ENCODE measurements around the gene ANKRD40.

ANKRD40 gene

GRCh38 chr17:50684288-50684611 lies 23.5 kb downstream of the ANKRD40 start:
- TF ChIP-seq, protein P1, sequence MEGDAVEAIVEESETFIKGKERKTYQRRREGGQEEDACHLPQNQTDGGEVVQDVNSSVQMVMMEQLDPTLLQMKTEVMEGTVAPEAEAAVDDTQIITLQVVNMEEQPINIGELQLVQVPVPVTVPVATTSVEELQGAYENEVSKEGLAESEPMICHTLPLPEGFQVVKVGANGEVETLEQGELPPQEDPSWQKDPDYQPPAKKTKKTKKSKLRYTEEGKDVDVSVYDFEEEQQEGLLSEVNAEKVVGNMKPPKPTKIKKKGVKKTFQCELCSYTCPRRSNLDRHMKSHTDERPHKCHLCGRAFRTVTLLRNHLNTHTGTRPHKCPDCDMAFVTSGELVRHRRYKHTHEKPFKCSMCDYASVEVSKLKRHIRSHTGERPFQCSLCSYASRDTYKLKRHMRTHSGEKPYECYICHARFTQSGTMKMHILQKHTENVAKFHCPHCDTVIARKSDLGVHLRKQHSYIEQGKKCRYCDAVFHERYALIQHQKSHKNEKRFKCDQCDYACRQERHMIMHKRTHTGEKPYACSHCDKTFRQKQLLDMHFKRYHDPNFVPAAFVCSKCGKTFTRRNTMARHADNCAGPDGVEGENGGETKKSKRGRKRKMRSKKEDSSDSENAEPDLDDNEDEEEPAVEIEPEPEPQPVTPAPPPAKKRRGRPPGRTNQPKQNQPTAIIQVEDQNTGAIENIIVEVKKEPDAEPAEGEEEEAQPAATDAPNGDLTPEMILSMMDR (IDR thresholded peaks at IDR 0.05; ENCODE audit: poor library complexity, severe bottlenecking), result no peak
- ATAC-seq (ENCODE audit: low read depth), result no peak
- Histone ChIP-seq H3K4me3 (ENCODE audit: severe bottlenecking) (no peak overlapping the region), H3K27ac (ENCODE audit: poor library complexity, severe bottlenecking) (peak overlapping the region; percentile 53), H3K36me3 (ENCODE audit: low read depth) (no peaks in the 10 kb centered on the region), H3K9me3 (ENCODE audit: severe bottlenecking) (no peaks in the 10 kb centered on the region), H3K4me1 (ENCODE audit: insufficient read depth, poor library complexity, severe bottlenecking) (peaks cover 22% of the 10 kb centered on the region), H3K27me3 (ENCODE audit: insufficient read depth, poor library complexity, severe bottlenecking) (no peaks in the 10 kb centered on the region)
- DNase-seq (ENCODE audit: low spot score), result no peak

DNA sequence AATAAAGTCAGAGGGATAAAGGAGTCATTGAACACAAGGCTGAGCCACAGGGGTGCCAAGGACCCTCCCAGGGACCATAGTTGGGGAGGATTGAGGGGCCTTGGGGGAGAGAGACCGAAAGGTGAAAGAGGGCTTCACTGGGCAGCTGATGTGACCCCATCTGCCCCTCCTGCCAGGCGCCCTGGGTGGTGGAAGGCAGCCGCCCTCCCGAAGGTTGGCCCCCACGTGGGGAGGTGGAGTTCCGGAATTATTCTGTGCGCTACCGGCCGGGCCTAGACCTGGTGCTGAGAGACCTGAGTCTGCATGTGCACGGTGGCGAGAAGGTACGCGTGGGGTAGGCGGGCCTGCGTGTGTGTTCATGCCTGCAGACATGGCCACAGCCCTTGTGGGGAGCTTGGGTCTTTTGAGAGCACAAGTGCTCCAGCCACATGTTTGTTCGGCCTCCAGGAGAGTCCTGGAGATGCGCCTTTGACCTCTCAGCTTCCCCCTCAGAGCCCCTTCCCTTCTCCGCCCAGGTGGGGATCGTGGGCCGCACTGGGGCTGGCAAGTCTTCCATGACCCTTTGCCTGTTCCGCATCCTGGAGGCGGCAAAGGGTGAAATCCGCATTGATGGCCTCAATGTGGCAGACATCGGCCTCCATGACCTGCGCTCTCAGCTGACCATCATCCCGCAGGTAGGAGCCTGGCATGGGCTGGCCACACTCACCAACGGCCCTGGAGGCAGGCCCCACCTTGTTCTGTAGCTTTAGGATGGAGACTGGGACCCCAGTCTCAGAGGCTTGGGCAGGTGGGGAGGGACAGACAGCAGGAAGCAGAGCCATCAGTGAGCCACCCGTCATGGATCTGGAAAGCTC lies 24.1 kb downstream of the ANKRD40 start:
- TF ChIP-seq, protein P1 (IDR thresholded peaks at IDR 0.05; ENCODE audit: poor library complexity, severe bottlenecking), result no peak
- peak overlapping the region; percentile 53 for H3K27ac ChIP-seq (ENCODE audit: poor library complexity, severe bottlenecking)
- no peak overlapping the region for H3K4me3 ChIP-seq (ENCODE audit: severe bottlenecking)
- ATAC-seq (ENCODE audit: low read depth), result no peak
- DNase-seq (ENCODE audit: low spot score), result peak; percentile 56
- no peaks in the 10 kb centered on the region for H3K36me3 ChIP-seq (ENCODE audit: low read depth)
- H3K4me1 ChIP-seq (ENCODE audit: insufficient read depth, poor library complexity, severe bottlenecking), result peaks cover 20% of the 10 kb centered on the region
- no peaks in the 10 kb centered on the region for H3K9me3 ChIP-seq (ENCODE audit: severe bottlenecking)
- no peaks in the 10 kb centered on the region for H3K27me3 ChIP-seq (ENCODE audit: insufficient read depth, poor library complexity, severe bottlenecking)

- no peak for ATAC-seq (ENCODE audit: low read depth)
- no peak for DNase-seq (ENCODE audit: low spot score)
- Histone ChIP-seq H3K4me1 (ENCODE audit: insufficient read depth, poor library complexity, severe bottlenecking) (peaks cover 20% of the 10 kb centered on the region), H3K27me3 (ENCODE audit: insufficient read depth, poor library complexity, severe bottlenecking) (no peaks in the 10 kb centered on the region), H3K27ac (ENCODE audit: poor library complexity, severe bottlenecking) (no peak overlapping the region), H3K4me3 (ENCODE audit: severe bottlenecking) (no peak overlapping the region), H3K9me3 (ENCODE audit: severe bottlenecking) (no peaks in the 10 kb centered on the region), H3K36me3 (ENCODE audit: low read depth) (no peaks in the 10 kb centered on the region)
- TF ChIP-seq, protein P1 (IDR thresholded peaks at IDR 0.05; ENCODE audit: poor library complexity, severe bottlenecking), result no peak
These were observed 24.8 kb downstream of the ANKRD40 start for GRCh38 chr17:50682938-50683337.

DNA sequence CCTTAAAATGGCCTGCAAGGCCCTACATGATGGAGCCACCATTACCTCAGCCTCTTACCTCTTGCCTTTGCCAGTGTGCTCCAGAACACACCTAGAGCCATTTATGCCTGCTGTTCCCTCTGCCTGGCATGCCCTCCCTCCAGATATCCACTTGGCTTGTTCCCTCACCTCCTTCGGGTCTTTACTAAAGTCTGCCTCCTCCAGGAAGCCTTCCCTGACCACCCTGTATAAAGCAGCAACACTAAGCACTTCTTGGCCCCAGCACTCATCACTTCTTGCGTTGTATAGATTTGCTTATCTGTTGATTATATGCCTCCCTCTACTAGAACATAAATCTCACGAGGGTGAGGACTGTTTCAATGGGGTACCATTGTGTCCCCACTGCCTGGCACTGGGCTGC lies 25.3 kb downstream of the ANKRD40 start:
- H3K4me1 ChIP-seq (ENCODE audit: insufficient read depth, poor library complexity, severe bottlenecking), result peaks cover 20% of the 10 kb centered on the region
- no peak overlapping the region for H3K27ac ChIP-seq (ENCODE audit: poor library complexity, severe bottlenecking)
- H3K9me3 ChIP-seq (ENCODE audit: severe bottlenecking), result no peaks in the 10 kb centered on the region
- no peaks in the 10 kb centered on the region for H3K27me3 ChIP-seq (ENCODE audit: insufficient read depth, poor library complexity, severe bottlenecking)
- no peak for DNase-seq (ENCODE audit: low spot score)
- H3K4me3 ChIP-seq (ENCODE audit: severe bottlenecking), result no peak overlapping the region
- TF ChIP-seq, protein P1 (IDR thresholded peaks at IDR 0.05; ENCODE audit: poor library complexity, severe bottlenecking), result no peak
- ATAC-seq (ENCODE audit: low read depth), result no peak
- H3K36me3 ChIP-seq (ENCODE audit: low read depth), result peaks cover under 1% of the 10 kb centered on the region; the same call in 1 of the 2 replicates

Data from RWPE2 (cell line).